Superior temporal gyrus (tissue), 1 donor: Measurements from ENCODE around the gene HCCS.
A peak's percentile ranks its signal among the peaks of the same experiment; 100 is the strongest.

Experiments
- DNase-seq: peaks from one replicate; pipeline ENCODE4 v3.0.0-alpha.2; 2016; ENCODE audit errors: extremely low spot score

HCCS gene

GRCh38 chrX:11111037-11111851, at the start of gene HCCS:
TSS of gene HCCS (plus strand) at chrX:11111332. CDS start at chrX:11112061, 729 bp downstream.
- DNase-seq: peak; percentile 82

- DNase-seq: no peak
Observed at GRCh38 chrX:11064276-11064675, 46.9 kb upstream of the HCCS start.

- DNase-seq: peak; percentile 65
Observed at GRCh38 chrX:11064851-11065600, 46.1 kb upstream of the HCCS start.

GRCh38 chrX:11066812-11067211, 44.3 kb upstream of the HCCS start:
- DNase-seq: no peak

- DNase-seq: no peak
Observed at GRCh38 chrX:11073381-11073780, 37.8 kb upstream of the HCCS start.

- no peak for DNase-seq
Observed at GRCh38 chrX:11080741-11081305, 30.3 kb upstream of the HCCS start.

GRCh38 chrX:11081511-11081910, 29.6 kb upstream of the HCCS start:
- no peak for DNase-seq

GRCh38 chrX:11085305-11085704, 25.8 kb upstream of the HCCS start:
- no peak for DNase-seq

- no peak for DNase-seq
Observed at GRCh38 chrX:11089802-11090201, 21.3 kb upstream of the HCCS start.

GRCh38 chrX:11097933-11098332, 13.2 kb upstream of the HCCS start:
- no peak for DNase-seq

GRCh38 chrX:11099465-11099864, 11.7 kb upstream of the HCCS start:
- no peak for DNase-seq

GRCh38 chrX:11100281-11101035, 10.7 kb upstream of the HCCS start:
- DNase-seq: peak; percentile 64

- DNase-seq: no peak
Observed at GRCh38 chrX:11103006-11103405, 8.1 kb upstream of the HCCS start.

GRCh38 chrX:11103751-11104150, 7.4 kb upstream of the HCCS start:
- no peak for DNase-seq

GRCh38 chrX:11105080-11105479, 6.1 kb upstream of the HCCS start:
- no peak for DNase-seq

GRCh38 chrX:11108253-11108941, 2.7 kb upstream of the HCCS start:
- DNase-seq: no peak

- DNase-seq: no peak
Observed at GRCh38 chrX:11109968-11110367, 1.2 kb upstream of the HCCS start.

- DNase-seq: no peak
Observed at GRCh38 chrX:11111947-11112346, 815 bp downstream of the HCCS start.

GRCh38 chrX:11113731-11114130, 2.6 kb downstream of the HCCS start:
- no peak for DNase-seq

- no peak for DNase-seq
Observed at GRCh38 chrX:11117745-11118144, 6.6 kb downstream of the HCCS start.

- no peak for DNase-seq
Observed at GRCh38 chrX:11119313-11119943, 8.3 kb downstream of the HCCS start.
